Stimulated activated CD8-positive, alpha-beta memory T cell treated with anti-CD3 and anti-CD28 coated beads, Interleukin-4, amount 100 ng/mL, for 48 hours (primary cell): ENCODE data around the gene OVOL3.
"Not testable (repeated sequence)": the region's sequence is repeated elsewhere in the genome, so short reads cannot be mapped to it uniquely, and the experiment has no call there.

ENCODE experiments used
- DNase-seq: peaks from one replicate; pipeline ENCODE4 v3.0.0-alpha.2; 2020

Gene OVOL3

DNA sequence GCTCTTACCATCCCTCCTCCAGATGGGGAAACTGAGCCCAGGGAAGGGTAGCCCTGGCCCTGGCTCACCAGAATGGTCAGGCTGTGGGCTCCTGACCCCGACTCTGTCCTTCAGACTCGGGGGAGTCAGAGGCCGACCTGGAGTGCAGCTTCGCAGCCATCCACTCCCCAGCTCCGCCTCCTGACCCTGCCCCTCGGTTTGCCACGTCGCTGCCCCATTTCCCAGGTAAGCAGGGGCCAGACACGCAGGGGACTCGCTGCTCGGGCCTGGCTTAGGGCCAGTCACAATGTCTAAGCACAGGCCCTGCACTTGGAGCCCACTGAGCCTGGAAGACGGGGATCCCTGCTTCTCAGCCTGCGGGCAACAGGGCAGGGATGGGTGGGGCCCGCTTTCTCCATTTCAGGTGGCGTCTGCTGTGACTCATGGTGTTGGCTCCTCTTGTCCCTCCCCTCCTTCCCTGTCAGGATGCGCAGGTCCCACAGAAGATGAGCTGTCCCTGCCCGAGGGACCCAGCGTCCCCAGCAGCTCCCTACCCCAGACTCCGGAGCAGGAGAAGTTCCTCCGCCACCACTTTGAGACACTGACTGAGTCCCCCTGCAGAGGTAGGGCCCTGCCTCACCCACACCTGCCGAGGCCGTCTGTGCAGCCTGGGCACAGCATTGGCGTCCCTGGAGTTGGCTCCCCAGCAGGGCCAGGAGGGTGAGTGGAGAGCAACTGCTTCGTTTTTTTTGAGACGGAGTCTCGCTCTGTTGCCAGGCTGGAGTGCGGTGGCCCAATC is 9.2 kb upstream of the OVOL3 start:
- no peak for DNase-seq

DNA sequence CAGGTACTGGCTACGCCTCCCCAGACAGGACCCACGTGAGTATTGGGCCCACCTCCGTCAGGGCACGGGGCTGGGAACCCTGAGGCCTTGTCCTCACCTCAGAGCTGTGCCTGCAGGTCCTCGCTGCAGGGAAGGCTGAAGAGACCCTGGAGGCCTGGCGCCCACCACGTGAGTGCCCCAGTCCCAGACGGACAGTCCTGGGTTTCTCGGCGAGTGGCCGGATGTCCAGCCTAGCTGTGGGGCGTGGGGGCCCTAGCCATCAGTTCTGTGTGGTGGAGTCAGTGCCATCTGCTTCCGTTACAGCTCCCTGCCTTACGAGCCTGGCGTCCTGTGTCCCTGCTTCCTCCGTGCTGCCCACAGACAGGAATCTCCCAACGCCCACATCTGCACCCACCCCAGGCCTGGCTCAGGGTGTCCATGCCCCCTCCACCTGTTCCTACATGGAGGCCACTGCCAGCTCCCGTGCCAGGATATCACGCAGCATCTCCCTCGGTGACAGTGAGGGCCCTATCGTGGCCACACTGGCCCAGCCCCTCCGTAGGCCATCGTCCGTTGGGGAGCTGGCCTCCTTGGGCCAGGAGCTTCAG is 7.8 kb upstream of the OVOL3 start:
- no peak for DNase-seq

DNA sequence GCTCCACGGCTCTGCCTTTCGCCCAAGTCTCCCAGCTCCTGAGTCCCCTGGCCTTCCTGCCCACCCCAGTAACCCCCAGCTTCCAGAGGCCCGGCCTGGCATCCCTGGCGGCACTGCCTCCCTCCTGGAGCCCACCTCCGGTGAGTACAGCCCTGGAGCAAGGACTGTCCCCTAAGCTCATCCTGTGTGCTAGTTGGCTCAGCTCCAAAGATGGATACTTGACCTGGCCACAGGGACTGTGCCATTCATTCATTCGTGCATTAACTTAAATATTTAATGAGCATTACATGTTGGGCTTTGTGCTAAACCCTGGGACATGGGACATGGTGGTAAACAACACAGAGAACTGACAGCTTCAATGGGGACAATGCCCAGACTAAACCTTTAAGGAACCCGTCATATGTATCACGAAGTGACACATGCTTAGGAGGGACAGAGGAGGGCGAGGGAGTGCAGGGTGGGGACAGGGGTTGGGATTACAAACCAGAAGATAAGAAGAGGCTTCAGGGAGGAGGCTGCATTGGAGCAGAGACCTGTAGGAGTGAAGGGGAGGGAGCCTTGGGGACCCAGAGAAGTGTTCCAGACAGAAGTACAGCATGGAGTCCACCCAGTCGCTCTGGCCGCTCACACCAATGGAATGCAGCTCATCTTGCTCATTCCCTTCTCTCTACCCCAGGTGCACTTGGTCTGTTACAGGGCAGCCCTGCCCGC is 6.9 kb upstream of the OVOL3 start:
- DNase-seq, result no peak

DNA sequence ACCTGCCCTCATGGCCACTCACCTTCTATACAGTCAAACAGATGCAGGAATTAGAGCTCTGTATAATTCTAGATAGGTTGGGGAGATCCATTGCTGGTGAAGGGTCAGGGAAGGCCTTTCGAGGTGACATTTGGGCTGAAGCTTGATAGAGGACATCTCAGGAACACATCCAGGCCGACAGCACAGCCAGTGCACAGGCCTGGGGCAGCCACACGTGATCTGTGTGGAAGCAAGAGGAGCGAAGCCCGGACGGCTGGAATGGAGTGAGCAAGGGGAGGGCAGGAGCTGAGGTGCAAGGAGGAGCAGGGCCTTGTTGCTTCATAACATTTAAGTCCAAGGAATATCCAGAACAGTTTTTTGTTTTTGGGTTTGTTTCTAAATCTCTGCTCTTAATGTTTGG is 4.5 kb upstream of the OVOL3 start:
- no peak for DNase-seq

DNA sequence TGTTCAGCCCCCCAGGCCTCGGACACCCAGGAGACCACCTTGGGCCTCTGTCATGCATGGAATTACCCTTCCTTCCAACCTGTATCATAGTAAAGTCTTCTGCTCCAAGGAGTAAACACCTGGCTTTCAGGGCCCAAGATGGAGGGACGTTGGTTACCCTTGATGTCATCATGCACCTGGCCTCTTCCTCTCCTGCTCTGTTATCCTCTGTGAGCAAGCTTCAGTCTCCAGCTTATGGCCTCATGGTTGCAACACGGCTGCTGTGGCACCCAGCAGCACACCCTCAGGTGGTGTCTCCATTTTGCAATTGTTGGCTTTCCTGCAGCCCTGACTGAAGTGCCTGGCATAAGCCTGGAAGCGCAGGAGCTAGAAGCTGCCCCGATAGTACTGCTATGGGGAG is 4.0 kb upstream of the OVOL3 start:
- DNase-seq, result no peak

DNA sequence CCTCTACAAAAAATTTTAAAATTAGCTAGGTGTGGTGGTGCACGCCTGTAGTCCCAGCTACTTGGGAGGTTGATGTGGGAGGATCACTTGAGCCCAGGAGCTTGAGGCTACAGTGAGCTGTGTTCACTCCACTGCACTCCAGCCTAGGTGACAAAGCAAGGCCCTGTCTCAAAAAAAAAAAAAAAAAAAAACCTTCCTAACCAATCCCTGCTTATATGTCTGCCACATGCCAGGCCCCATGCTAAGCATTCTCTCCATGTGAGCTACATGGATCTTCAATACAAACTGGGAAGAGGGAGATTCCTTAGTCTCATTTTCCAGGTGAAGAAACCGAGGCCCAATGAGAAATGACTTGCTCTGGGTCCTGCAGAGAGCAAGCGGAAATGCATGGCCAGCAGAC is 2.3 kb upstream of the OVOL3 start:
- DNase-seq, result no peak

DNA sequence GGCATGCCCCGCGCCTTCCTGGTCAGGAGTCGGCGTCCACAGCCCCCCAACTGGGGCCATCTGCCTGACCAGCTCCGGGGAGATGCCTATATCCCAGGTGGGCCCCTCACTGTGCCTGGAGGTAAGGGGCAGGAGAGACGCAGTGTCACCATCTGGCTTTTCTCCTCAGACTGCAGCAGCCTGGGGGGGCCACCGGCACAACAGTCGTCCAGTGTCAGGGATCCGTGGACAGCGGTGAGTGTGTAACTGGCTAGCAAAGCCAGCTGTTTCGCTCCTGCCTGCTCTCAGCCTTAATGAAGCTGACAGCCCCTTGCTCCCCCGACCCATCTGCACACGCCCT is 227 bp downstream of the OVOL3 start:
- DNase-seq, result no peak

DNA sequence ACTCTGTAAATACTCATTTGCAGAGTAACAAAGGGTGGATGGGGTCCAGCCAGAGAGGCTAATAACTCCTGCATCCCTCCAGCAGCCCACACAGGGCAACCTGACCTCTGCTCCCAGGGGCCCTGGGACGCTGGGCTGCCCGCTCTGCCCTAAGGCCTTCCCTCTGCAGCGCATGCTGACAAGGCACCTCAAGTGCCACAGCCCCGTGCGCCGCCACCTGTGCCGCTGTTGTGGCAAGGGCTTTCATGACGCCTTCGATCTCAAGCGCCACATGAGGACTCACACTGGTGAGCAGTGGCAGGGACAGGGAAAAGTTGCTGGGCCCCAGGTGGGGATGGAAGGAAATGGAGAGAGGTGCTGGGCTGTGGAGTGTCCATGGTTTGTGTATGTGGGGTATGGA is 1.7 kb downstream of the OVOL3 start:
- DNase-seq, result no peak

DNA sequence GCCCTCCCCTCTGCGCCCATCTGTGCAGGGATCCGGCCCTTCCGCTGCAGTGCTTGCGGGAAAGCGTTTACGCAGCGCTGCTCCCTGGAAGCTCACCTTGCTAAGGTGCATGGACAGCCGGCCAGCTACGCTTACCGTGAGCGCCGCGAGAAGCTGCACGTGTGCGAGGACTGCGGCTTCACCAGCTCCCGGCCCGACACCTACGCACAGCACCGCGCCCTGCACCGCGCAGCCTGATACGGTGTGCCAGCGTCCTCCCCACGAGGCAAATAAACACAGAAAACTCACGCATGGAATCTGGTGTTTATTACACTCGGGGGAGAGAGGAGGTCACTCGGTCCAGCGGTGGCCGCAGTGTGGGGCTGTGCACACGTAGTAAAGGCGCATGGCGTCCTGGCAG is 2.5 kb downstream of the OVOL3 start:
- no peak for DNase-seq

DNA sequence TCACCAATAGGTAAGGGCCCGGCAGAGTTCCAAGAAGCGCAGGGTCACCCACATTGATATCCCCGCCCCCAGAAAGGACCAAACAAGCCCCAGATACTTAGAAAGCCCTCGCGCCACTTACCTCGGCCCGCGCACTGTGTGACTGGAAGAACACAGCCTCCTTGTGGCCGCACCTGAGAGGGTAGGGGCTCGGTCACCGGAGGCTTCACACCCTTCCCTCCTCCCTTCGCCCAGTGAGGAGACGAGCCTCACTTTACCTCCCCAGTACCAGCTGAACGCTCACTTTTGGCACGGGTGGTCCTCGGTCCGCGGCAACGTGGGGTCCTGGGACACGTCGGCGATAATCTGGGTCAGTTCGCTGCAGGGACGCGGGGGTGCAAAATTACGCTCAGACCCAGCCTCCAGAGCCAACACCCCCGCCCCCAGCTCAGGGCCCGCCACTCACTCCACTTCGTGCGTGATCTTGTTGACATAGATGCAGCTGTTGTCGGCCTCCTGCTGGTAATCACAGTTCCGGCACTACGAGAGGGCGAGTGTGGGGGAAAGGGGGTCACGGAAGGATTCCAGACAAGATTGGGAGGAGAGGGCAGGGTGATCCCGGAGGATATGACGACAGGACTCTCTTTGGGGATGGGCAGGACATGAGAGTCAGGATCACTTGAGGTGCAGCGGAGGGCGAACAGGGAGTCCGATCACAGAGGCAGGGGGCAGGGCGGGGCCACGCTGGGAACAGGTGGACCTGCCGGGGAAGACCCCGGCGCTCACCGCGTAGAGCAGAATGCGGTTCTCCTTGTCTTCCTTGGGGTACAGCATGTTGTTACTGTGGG is 3.2 kb downstream of the OVOL3 start:
- no peak for DNase-seq

DNA sequence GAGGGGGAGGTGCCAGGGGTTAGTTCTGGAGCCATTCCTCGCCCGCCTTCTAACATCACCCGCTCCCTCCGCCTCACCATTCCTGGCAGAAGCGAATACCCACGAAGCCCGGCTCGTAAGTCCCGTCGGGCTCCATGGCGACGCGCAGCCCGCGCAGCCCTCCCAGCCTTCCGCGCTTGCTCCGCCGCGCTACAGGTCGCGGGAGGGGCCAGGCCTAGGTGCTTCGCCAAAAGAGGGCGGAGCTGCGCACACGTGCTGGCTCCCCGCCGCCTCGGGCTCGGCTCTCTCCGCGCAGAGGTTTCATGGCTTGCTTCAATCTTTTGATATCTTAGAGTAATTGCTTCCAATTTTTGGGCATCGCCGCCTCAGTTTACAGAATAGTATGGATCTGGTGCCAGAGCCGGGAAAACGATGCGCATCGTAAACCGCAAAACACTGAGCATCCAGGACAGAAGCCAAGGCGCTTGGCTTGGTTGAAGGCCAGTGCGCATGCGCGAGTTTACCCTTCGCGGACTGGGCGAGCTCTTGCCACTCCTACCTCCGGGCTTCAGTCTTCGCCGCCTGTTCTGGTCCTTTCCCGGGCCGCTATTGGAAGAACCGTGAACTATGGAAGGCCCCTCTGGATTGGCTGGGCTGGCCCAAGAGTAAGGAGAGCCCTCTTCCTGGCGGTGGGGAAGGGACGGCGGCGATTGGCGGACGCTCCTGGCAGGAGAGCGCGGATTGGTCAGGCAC is 3.9 kb downstream of the OVOL3 start, which contains the start of gene POLR2I:
POLR2I (minus strand) TSS at position 155 of the 732 bp plus-strand sequence; CDS start at position 136, 19 bp downstream.
- peak; percentile 99 for DNase-seq

DNA sequence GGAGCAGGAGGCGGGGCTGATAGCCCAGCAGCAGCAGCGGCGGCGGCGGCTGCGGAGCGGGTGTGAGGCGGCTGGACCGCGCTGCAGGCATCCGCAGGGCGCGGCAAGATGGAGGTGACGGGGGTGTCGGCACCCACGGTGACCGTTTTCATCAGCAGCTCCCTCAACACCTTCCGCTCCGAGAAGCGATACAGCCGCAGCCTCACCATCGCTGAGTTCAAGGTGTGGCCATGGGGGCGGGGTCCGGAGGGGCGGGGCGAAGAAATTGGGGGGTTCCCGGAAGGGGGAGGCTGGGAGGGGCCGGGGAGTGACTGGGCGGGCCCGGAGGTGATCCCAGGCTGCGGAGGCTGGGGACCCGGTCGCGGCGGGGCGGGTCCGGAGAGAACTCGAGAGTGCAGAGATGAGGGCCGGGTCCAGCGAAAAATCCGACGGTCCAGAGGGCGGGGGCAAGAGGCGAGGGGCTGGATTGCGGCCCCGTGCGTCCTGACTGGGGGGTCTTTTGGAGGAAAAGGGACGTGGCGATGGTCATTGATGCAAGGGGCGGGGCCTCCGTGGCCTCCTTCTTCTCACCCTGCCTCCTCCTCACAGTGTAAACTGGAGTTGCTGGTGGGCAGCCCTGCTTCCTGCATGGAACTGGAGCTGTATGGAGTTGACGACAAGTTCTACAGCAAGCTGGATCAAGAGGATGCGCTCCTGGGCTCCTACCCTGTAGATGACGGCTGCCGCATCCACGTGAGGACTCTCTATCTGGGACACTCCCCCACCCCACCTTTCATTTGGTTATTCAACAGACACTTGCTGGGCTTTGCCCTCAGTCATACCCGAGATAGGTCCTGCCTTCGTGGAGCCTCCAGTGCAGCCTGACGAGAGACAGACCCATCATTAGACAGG is 4.8 kb downstream of the OVOL3 start, which contains the start of gene TBCB:
TBCB (plus strand) TSS at position 16 of the 891 bp plus-strand sequence; CDS start at position 109, 93 bp downstream.
- peak; percentile 93 for DNase-seq

DNA sequence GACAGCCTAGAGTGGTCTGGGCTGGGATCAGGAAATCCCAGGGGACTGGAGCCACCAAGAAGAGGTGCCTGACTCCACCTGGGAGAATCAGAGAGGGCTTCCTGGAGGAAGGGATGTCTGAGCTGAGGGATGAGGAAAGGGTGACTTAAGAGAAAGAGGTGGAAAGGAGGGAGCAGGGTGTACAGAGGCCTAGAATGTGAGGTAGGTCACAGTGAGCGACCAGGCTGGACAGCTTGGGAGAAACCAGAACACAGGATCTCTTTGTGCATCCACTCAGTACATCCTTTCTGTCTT is 5.3 kb downstream of the OVOL3 start:
- no peak for DNase-seq

DNA sequence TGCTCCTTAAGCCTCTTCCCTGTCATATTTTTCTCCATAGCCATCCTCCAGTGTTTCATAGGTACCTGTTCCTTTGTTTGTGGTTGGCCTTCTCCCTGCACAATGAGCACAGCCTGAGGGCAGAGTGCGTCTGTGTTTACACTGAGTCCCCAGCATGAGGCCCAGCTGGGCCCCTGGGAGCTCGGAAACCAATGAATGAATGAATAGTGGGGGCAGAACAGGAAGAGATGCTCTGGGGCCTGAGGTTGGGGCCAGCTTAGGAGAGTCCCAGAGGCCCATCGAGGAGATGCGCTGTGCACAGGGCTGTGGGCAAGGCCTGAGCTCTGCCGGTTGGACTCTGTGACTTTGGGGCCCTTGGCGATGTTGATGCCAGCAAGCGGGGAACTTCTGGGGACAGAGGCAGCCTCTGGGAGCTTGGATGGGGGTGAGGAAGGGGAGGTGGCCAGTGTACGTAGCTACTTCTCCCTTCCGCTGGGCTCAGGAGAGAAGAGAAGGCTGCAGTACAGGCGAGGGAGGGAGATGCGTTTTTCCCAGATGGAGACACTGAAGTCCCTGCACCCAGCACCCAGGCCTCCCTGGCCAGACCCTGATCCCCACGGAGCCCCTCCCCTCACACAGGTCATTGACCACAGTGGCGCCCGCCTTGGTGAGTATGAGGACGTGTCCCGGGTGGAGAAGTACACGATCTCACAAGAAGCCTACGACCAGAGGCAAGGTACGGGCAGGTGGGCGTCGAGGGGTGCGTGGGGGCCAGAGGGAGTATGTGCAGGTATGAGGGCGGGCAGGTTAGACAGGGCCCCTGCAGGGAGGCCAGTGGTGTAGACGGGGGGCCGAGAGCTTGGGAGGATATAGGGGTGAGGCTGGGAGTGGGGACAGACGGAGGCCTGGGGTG is 9.4 kb downstream of the OVOL3 start:
- no peak for DNase-seq

DNA sequence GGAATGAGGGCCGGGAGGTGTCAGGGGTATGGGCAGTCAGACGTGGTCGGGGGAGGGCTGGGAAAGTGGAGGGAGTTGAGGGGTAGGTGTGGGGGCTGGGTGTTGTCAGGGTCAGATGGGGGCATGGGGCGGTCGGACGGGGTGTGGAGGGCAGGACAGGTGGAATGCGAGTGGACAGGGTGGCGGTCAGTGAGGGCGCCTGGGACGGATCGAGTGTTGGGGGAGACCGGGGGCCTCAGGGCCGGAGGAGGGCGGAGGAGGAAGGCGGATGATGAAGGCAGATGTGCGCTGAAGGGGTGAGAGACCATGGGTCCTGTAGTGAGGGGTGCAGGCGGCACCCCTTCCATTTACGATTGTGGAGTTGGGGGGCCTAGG is 10.0 kb downstream of the OVOL3 start:
- DNase-seq, result no peak

DNA sequence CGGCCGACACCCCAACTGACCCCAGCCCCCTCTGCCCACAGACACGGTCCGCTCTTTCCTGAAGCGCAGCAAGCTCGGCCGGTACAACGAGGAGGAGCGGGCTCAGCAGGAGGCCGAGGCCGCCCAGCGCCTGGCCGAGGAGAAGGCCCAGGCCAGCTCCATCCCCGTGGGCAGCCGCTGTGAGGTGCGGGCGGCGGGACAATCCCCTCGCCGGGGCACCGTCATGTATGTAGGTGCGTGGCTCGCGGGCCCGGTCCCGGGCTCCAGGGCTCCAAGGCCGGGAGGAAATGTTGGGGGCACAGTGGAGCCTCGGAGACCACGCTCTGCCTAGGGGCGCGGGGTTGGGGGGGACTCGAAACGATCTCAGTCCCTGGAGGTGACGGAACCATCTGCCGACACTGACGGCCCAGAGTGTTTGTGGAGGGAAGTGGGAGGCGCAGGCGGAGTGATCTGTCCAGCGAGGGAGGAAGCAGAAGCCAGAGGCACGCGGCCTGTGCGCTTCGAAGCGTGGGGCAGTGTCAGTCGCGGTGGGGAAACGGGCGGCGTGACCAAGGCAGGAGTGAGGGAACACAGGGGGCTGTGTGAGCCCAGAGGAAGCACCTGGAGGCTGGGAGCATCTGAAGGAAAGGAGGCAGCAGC is 10.7 kb downstream of the OVOL3 start:
- DNase-seq, result no peak

DNA sequence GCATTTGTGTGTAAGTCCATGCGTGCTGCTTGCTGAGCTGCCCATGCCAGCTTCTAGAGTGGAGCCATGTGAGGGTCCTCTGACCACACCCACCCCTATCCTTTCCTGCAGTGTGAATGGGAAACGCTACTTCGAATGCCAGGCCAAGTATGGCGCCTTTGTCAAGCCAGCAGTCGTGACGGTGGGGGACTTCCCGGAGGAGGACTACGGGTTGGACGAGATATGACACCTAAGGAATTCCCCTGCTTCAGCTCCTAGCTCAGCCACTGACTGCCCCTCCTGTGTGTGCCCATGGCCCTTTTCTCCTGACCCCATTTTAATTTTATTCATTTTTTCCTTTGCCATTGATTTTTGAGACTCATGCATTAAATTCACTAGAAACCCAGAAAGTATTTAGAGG is 14.6 kb downstream of the OVOL3 start:
- DNase-seq, result no peak

DNA sequence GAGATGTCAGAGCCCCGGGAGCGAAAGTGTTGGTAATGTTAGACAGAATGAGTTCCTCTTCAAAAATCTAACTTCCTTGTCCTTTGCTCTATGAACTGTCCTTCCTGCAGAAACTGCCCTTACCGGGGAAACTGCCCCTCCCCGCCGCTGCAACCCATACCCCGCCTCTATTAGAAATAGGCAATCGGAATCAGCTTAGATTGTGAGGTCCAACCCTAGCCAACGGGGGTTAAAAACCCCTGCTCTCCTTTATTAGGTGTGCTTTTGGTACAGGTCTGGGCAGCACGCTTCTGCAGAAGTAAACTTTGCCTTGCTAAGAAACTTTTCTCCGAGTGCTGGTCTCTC is 17.4 kb downstream of the OVOL3 start:
- DNase-seq, result no peak

DNA sequence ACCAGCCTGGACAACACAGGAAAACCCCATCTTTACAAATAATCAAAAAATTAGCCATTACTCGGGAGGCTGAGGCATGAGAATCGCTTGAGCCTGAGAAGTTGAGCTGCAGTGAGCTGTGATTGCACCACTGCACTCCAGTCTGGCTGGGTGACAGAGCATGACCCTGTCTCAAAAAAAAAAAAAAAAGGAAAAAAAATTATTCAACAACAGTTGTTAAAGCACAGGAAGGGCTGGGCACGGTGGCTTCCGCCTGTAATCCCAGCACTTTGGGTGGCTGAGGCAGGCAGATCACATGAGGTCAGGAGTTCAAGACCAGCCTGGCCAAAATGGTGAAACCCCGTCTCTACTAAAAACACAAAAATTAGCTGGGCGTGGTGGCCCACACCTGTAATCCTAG is 20.3 kb downstream of the OVOL3 start:
- DNase-seq, result not testable (repeated sequence)

DNA sequence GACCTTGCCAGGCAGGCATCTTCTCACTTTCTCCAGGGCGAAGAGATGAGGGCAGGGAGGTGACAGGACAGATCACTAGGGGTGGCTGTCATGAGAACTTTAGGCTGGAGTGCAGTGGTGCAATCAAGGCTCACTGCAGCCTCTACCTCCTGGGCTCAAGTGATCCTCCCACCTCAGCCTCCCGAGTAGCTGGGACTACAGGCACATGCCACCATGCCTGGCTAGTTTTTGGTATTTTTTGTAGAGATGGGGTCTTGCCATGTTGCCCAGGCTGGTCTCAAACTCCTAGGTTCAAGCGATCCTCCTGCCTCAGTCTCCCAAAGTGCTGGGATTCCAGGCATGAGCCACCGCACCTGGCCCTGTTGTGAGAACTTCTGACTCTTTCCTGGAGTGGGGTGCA is 23.9 kb downstream of the OVOL3 start:
- not testable (repeated sequence) for DNase-seq
